Stimulated activated CD4-positive, alpha-beta T cell treated with anti-CD3 and anti-CD28 coated beads, Interleukin-15, amount 100 ng/mL, for 1 hour (primary cell): ENCODE results near the gene OR6C76.

ENCODE experiments used
- DNase-seq, 2 donors: peaks; one replicate each; pipeline ENCODE4 v3.0.0-alpha.2; 2020; ENCODE audit warnings: low read depth in 1 of 2, low spot score in 1 of 2

The OR6C76 gene

GRCh38 chr12:55467836-55468235, 41.8 kb downstream of the OR6C76 start:
- no peak for DNase-seq

GRCh38 chr12:55469291-55469690, 43.2 kb downstream of the OR6C76 start:
- no peak for DNase-seq

- DNase-seq, result no peak
Measured at GRCh38 chr12:55470088-55470829, 44.2 kb downstream of the OR6C76 start, which contains the start of gene OR6C70. Gene OR6C70, minus strand, starts transcription at chr12:55470138. Its CDS starts 0 bp downstream, at chr12:55470138.

- no peak for DNase-seq
Measured at GRCh38 chr12:55472264-55472663, 46.2 kb downstream of the OR6C76 start.
